Suprapubic skin (tissue), 4 donors: ENCODE data around the gene RUNDC3A. TPM values are rescaled to one million over a fixed set of nuclear protein-coding genes. Genes with fewer than 3 reads are reported as not detected.

Experiments used
- DNase-seq, 2 donors: peaks; one replicate each; pipeline ENCODE4 v3.0.0-alpha.2; 2019; ENCODE audit warnings: low spot score in 2 of 2
- H3K27ac ChIP-seq: fragments of 200-600 bp; sonication (generic); one replicate; pipeline ENCODE4 v1.5.1; 2019
- H3K27me3 ChIP-seq: fragments of 200-600 bp; sonication (generic); one replicate; pipeline ENCODE4 v1.5.1; 2019
- H3K36me3 ChIP-seq: fragments of 200-600 bp; sonication (generic); one replicate; pipeline ENCODE4 v1.5.1; 2019
- H3K4me1 ChIP-seq: fragments of 200-600 bp; sonication (generic); one replicate; pipeline ENCODE4 v1.5.1; 2019
- H3K4me3 ChIP-seq: fragments of 200-600 bp; sonication (generic); one replicate; pipeline ENCODE4 v1.5.1; 2019; ENCODE audit warnings: mild to moderate bottlenecking
- H3K9me3 ChIP-seq: fragments of 200-600 bp; sonication (generic); one replicate; pipeline ENCODE4 v1.5.1; 2019
- CTCF ChIP-seq, 2 donors: fragments of 200-600 bp in 1 of 2; fragments of 450-650 bp in 1 of 2; sonication (generic) in 1 of 2; IDR thresholded peaks; one replicate each; pipeline ENCODE4 v1.5.1; 2016 to 2019; ENCODE audit warnings: antibody characterized with exemption in 2 of 2, mild to moderate bottlenecking in 1 of 2, moderate library complexity in 1 of 2
- EP300 ChIP-seq: sonication (generic); formaldehyde crosslinking; IDR thresholded peaks from one replicate; pipeline ENCODE4 v1.6.1; 2017; ENCODE audit warnings: antibody characterized with exemption
- POLR2A ChIP-seq, 2 donors: fragments of 450-650 bp; IDR thresholded peaks; one replicate each; pipeline ENCODE4 v1.6.1; 2017; ENCODE audit warnings: antibody characterized with exemption in 2 of 2, mild to moderate bottlenecking in 2 of 2, moderate library complexity in 2 of 2
- POLR2AphosphoS5 ChIP-seq, 3 donors: sonication (generic); formaldehyde crosslinking; IDR thresholded peaks; one replicate each; pipeline ENCODE4 v1.6.1; 2017; ENCODE audit warnings: antibody characterized with exemption in 3 of 3
- WGBS: methylation state at CpG from one replicate; pipeline ENCODE4 v1.1.5; 2018; 5-methylcytosine and 5-hydroxymethylcytosine counted together
- total RNA-seq, 4 donors: library from RNA; depleted of rRNA; stranded (reverse); fragments of >200 nt; gene quantifications; one replicate each; pipeline ENCODE4 v1.1.0, GENCODE V29; 2016

Gene RUNDC3A
- total RNA-seq, 4 donors from 2014 or later, result 12.6 to 22.0 (median 14.7) TPM

- 93% methylated on average over 2 of the region's 2 CpGs for WGBS
- peaks cover 11% of the 10 kb centered on the region for H3K4me1 ChIP-seq
- no peak for TF ChIP-seq POLR2A (IDR thresholded peaks at IDR 0.05)
- no peak for TF ChIP-seq EP300
- no peak for TF ChIP-seq CTCF (IDR thresholded peaks at IDR 0.05)
- TF ChIP-seq POLR2AphosphoS5 (IDR thresholded peaks at IDR 0.05), result no peak
- H3K27ac ChIP-seq, result no peak overlapping the region
- H3K27me3 ChIP-seq, result no peaks in the 10 kb centered on the region
- no peaks in the 10 kb centered on the region for H3K36me3 ChIP-seq
- DNase-seq, result no peak
- H3K9me3 ChIP-seq, result no peaks in the 10 kb centered on the region
- no peak overlapping the region for H3K4me3 ChIP-seq
Observed at GRCh38 chr17:44279346-44279665, 29.1 kb upstream of the RUNDC3A start.

GRCh38 chr17:44279666-44280391, 28.6 kb upstream of the RUNDC3A start:
- peaks cover 11% of the 10 kb centered on the region for H3K4me1 ChIP-seq
- no peak overlapping the region for H3K4me3 ChIP-seq
- TF ChIP-seq POLR2AphosphoS5 (IDR thresholded peaks at IDR 0.05) (no peak), CTCF (IDR thresholded peaks at IDR 0.05) (no peak), EP300 (no peak), POLR2A (IDR thresholded peaks at IDR 0.05) (no peak)
- H3K27ac ChIP-seq, result no peak overlapping the region
- H3K36me3 ChIP-seq, result no peaks in the 10 kb centered on the region
- WGBS, result 56% methylated on average over 13 of the region's 20 CpGs
- H3K27me3 ChIP-seq, result no peaks in the 10 kb centered on the region
- peak in 1 of 2 donors; percentile 71 for DNase-seq
- no peaks in the 10 kb centered on the region for H3K9me3 ChIP-seq

GRCh38 chr17:44280392-44280937, 27.9 kb upstream of the RUNDC3A start:
- H3K4me3 ChIP-seq, result no peak overlapping the region
- no peaks in the 10 kb centered on the region for H3K36me3 ChIP-seq
- 83% methylated on average over 10 of the region's 12 CpGs for WGBS
- H3K4me1 ChIP-seq, result peaks cover 11% of the 10 kb centered on the region
- no peak overlapping the region for H3K27ac ChIP-seq
- H3K27me3 ChIP-seq, result no peaks in the 10 kb centered on the region
- DNase-seq, result no peak
- H3K9me3 ChIP-seq, result no peaks in the 10 kb centered on the region
- TF ChIP-seq EP300 (no peak), POLR2AphosphoS5 (IDR thresholded peaks at IDR 0.05) (no peak), CTCF (IDR thresholded peaks at IDR 0.05) (no peak)

- Histone ChIP-seq H3K27ac (no peak overlapping the region), H3K27me3 (no peaks in the 10 kb centered on the region), H3K4me3 (no peak overlapping the region), H3K4me1 (peaks cover 11% of the 10 kb centered on the region), H3K9me3 (no peaks in the 10 kb centered on the region), H3K36me3 (no peaks in the 10 kb centered on the region)
- WGBS, result no CpG with 5 or more reads among the region's 2 CpGs
- no peak for DNase-seq
- TF ChIP-seq CTCF (IDR thresholded peaks at IDR 0.05) (no peak), EP300 (no peak), POLR2AphosphoS5 (IDR thresholded peaks at IDR 0.05) (no peak), POLR2A (IDR thresholded peaks at IDR 0.05) (no peak)
Observed at GRCh38 chr17:44281570-44281969, 26.8 kb upstream of the RUNDC3A start.

GRCh38 chr17:44282264-44282663, 26.1 kb upstream of the RUNDC3A start:
- 86% methylated on average over 3 of the region's 3 CpGs for WGBS

More at GRCh38 chr17:44282264-44282663, 26.1 kb upstream of the RUNDC3A start:
- no peak overlapping the region for H3K4me3 ChIP-seq
- TF ChIP-seq CTCF (IDR thresholded peaks at IDR 0.05) (no peak), POLR2A (IDR thresholded peaks at IDR 0.05) (no peak), EP300 (no peak), POLR2AphosphoS5 (IDR thresholded peaks at IDR 0.05) (no peak)
- H3K9me3 ChIP-seq, result no peaks in the 10 kb centered on the region
- no peaks in the 10 kb centered on the region for H3K27me3 ChIP-seq
- no peak overlapping the region for H3K27ac ChIP-seq
- no peak for DNase-seq
- peaks cover 11% of the 10 kb centered on the region for H3K4me1 ChIP-seq
- no peaks in the 10 kb centered on the region for H3K36me3 ChIP-seq
